GM21528 (cell line): Measurements from ENCODE around the gene MXD1.

Experiments
- ATAC-seq: cut with Tn5 transposase; IDR thresholded peaks from one replicate; pipeline ENCODE4 v1.9.1; 2021; ENCODE audit warnings: mild to moderate bottlenecking, moderate library complexity; ENCODE audit not compliant: unreplicated experiment, low FRiP score

The MXD1 gene

GRCh38 chr2:69932596-69932922 is 17.6 kb downstream of the MXD1 start:
- no peak for ATAC-seq

GRCh38 chr2:69933254-69933828 is 18.4 kb downstream of the MXD1 start:
- ATAC-seq = no peak

GRCh38 chr2:69933839-69934613 is 19.1 kb downstream of the MXD1 start:
- ATAC-seq = no peak

GRCh38 chr2:69934614-69934908 is 19.7 kb downstream of the MXD1 start:
- no peak for ATAC-seq

GRCh38 chr2:69935011-69935410 is 20.1 kb downstream of the MXD1 start:
- ATAC-seq = no peak

GRCh38 chr2:69936906-69937305 is 22.0 kb downstream of the MXD1 start:
- no peak for ATAC-seq

- no peak for ATAC-seq
These were observed 23.1 kb downstream of the MXD1 start for GRCh38 chr2:69937968-69938367.

- ATAC-seq = no peak
These were observed 24.8 kb downstream of the MXD1 start for GRCh38 chr2:69939722-69940121.

GRCh38 chr2:69940691-69941090 is 25.8 kb downstream of the MXD1 start:
- no peak for ATAC-seq

- ATAC-seq = no peak
These were observed 28.3 kb downstream of the MXD1 start for GRCh38 chr2:69943000-69943842.

- ATAC-seq = no peak
These were observed 29.1 kb downstream of the MXD1 start for GRCh38 chr2:69943843-69944525.

GRCh38 chr2:69944756-69945155 is 29.8 kb downstream of the MXD1 start:
- no peak for ATAC-seq

GRCh38 chr2:69945441-69945840 is 30.5 kb downstream of the MXD1 start:
- no peak for ATAC-seq

- ATAC-seq = no peak
These were observed 31.0 kb downstream of the MXD1 start for GRCh38 chr2:69945941-69946340.

- ATAC-seq = peak; percentile 60
These were observed 31.7 kb downstream of the MXD1 start for GRCh38 chr2:69946351-69947324.

- ATAC-seq = no peak
These were observed 32.5 kb downstream of the MXD1 start for GRCh38 chr2:69947325-69947931.

- no peak for ATAC-seq
These were observed 33.4 kb downstream of the MXD1 start for GRCh38 chr2:69948032-69948962.

- ATAC-seq = no peak
These were observed 34.2 kb downstream of the MXD1 start for GRCh38 chr2:69948963-69949645.
